Measurements from ENCODE around the gene RAD51B. TPM values are rescaled to one million over a fixed set of nuclear protein-coding genes. Genes with fewer than 3 reads are reported as not detected.

RAD51B gene
- total RNA-seq, 1 experiment from 2014 or later, result 29.9 TPM

GRCh38 chr14:68532496-68532895 is 712.9 kb downstream of the RAD51B start:
- H3K9me3 ChIP-seq (ENCODE audit: insufficient read depth, low read depth), result peaks cover 34% of the 10 kb centered on the region
- POLR2A ChIA-PET (ENCODE audit: unreplicated experiment), result no interaction called here
- H3K36me3 ChIP-seq (ENCODE audit: low read depth), result peaks cover 25% of the 10 kb centered on the region
- CTCF ChIA-PET, result no interaction called here
- H4K20me1 ChIP-seq (ENCODE audit: insufficient read depth), result no peaks in the 10 kb centered on the region
- no TSS peak for BruUV-seq (replicated peaks)
- DNase-seq, result no peak
- H2AFZ ChIP-seq, result no peak overlapping the region
- intact Hi-C loops (cut with micrococcal nuclease; ENCODE audit: unreplicated experiment), result no loop called here
- no peak overlapping the region for H3K4me2 ChIP-seq
- H3K4me3 ChIP-seq, result no peak overlapping the region
- 0 out of 2 replicates have a peak, but pooled peaks cover 6% of the 10 kb centered on the region for H3K79me2 ChIP-seq (ENCODE audit: low read depth)
- no peaks in the 10 kb centered on the region for H3K27me3 ChIP-seq (ENCODE audit: insufficient read depth, low read depth)
- no peaks in the 10 kb centered on the region for H3K9me2 ChIP-seq (ENCODE audit: insufficient read depth)
- H3K4me1 ChIP-seq (replicated peaks; ENCODE audit: insufficient read depth), result peaks cover 37% of the 10 kb centered on the region
- H3K27ac ChIP-seq, result no peak overlapping the region
- TF ChIP-seq EZH2 (IDR thresholded peaks at IDR 0.05; ENCODE audit: low read depth) (no peak), CTCF (conservative IDR thresholded peaks at IDR 0.05) (no peak)
- H3F3A ChIP-seq (ENCODE audit: insufficient read depth, low read depth), result peaks cover 58% of the 10 kb centered on the region

- H3K9me3 ChIP-seq (ENCODE audit: insufficient read depth, low read depth), result peaks cover 28% of the 10 kb centered on the region
- no peaks in the 10 kb centered on the region for H3K27me3 ChIP-seq (ENCODE audit: insufficient read depth, low read depth)
- no peaks in the 10 kb centered on the region for H3K9me2 ChIP-seq (ENCODE audit: insufficient read depth)
- H2AFZ ChIP-seq, result no peak overlapping the region
- H3F3A ChIP-seq (ENCODE audit: insufficient read depth, low read depth), result peaks cover 43% of the 10 kb centered on the region
- DNase-seq, result no peak
- H3K27ac ChIP-seq, result no peak overlapping the region
- H3K4me3 ChIP-seq, result no peak overlapping the region
- no peaks in the 10 kb centered on the region for H4K20me1 ChIP-seq (ENCODE audit: insufficient read depth)
- peaks cover 14% of the 10 kb centered on the region for H3K36me3 ChIP-seq (ENCODE audit: low read depth)
- ChIA-PET POLR2A (ENCODE audit: unreplicated experiment) (interaction anchor here (0.6 kb wide), 1 partner anchor 156 kb away, joined by 3 read pairs; no protein-coding TSS in a partner anchor), CTCF (interaction anchor here (0.6 kb wide), 1 partner anchor 1187 kb away, joined by 4 read pairs; no protein-coding TSS in a partner anchor)
- intact Hi-C loops (cut with micrococcal nuclease; ENCODE audit: unreplicated experiment), result no loop called here
- H3K4me1 ChIP-seq (replicated peaks; ENCODE audit: insufficient read depth), result peaks cover 24% of the 10 kb centered on the region
- TF ChIP-seq EZH2 (IDR thresholded peaks at IDR 0.05; ENCODE audit: low read depth), result no peak
- TF ChIP-seq CTCF (conservative IDR thresholded peaks at IDR 0.05), result no peak
- no peak overlapping the region for H3K4me2 ChIP-seq
- 0 out of 2 replicates have a peak, but pooled peaks cover 3% of the 10 kb centered on the region for H3K79me2 ChIP-seq (ENCODE audit: low read depth)
- no TSS peak for BruUV-seq (replicated peaks)
These were observed 714.7 kb downstream of the RAD51B start for GRCh38 chr14:68534276-68534675.

DNA sequence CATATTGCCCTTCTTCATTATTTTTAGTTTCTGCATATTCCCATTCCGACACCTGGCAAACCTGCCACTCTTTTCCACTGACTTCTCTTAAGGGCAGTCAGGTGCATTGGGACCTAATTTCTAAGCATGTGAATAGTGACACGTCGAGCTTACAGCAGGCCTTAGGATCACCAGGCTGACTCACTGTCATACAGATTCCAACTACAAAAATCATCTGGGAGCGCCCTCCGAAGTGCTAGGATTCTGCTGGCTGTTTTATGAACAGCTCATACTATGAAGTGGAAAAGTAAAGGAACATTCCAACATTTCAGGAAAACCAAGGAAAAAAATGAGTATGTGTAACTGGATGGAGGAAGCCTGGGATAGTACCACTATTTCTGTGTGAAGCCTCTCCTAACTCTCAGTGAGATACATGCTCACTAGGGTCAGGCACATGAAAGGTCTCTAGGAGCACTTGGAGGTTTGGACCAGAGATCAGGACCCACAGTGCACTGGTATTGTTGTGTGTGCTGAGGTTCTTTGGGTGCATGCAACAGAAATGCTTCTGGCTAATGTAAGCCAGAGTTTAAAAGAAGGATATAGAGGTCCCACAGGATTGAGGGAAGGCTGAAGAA is 715.9 kb downstream of the RAD51B start:
- no peaks in the 10 kb centered on the region for H3K27me3 ChIP-seq (ENCODE audit: insufficient read depth, low read depth)
- no TSS peak for BruUV-seq (replicated peaks)
- DNase-seq, result peak; percentile 38 to 64
- no peak overlapping the region for H2AFZ ChIP-seq
- H4K20me1 ChIP-seq (ENCODE audit: insufficient read depth), result no peaks in the 10 kb centered on the region
- peaks cover 24% of the 10 kb centered on the region for H3K4me1 ChIP-seq (replicated peaks; ENCODE audit: insufficient read depth)
- 0 out of 2 replicates have a peak, but pooled peaks cover 3% of the 10 kb centered on the region for H3K79me2 ChIP-seq (ENCODE audit: low read depth)
- ChIA-PET CTCF (interaction anchor here (0.7 kb wide), 1 partner anchor 831 kb away, joined by 3 read pairs; no protein-coding TSS in a partner anchor), POLR2A (ENCODE audit: unreplicated experiment) (interaction anchor here (0.6 to 1.0 kb wide), 2 partner anchors 12 to 115 kb away, joined by 3 to 10 read pairs; no protein-coding TSS in a partner anchor)
- H3F3A ChIP-seq (ENCODE audit: insufficient read depth, low read depth), result peaks cover 42% of the 10 kb centered on the region
- H3K27ac ChIP-seq, result peak overlapping the region; percentile 77
- intact Hi-C loops (cut with micrococcal nuclease; ENCODE audit: unreplicated experiment), result no loop called here
- peak overlapping the region; percentile 18 for H3K4me2 ChIP-seq
- H3K36me3 ChIP-seq (ENCODE audit: low read depth), result peaks cover 10% of the 10 kb centered on the region; the same call in 1 of the 2 replicates
- peaks cover 16% of the 10 kb centered on the region for H3K9me3 ChIP-seq (ENCODE audit: insufficient read depth, low read depth)
- H3K4me3 ChIP-seq, result no peak overlapping the region
- no peaks in the 10 kb centered on the region for H3K9me2 ChIP-seq (ENCODE audit: insufficient read depth)
- TF ChIP-seq CTCF (conservative IDR thresholded peaks at IDR 0.05) (no peak), EZH2 (IDR thresholded peaks at IDR 0.05; ENCODE audit: low read depth) (no peak)
